ENCODE data around the gene RAP1GDS1.
A peak's percentile ranks its signal among the peaks of the same experiment; 100 is the strongest.
"Not testable (repeated sequence)": the region's sequence is repeated elsewhere in the genome, so short reads cannot be mapped to it uniquely, and the experiment has no call there.

The RAP1GDS1 gene

GRCh38 chr4:98446499-98447375 lies 185.6 kb downstream of the RAP1GDS1 start:
- no peak for DNase-seq

DNA sequence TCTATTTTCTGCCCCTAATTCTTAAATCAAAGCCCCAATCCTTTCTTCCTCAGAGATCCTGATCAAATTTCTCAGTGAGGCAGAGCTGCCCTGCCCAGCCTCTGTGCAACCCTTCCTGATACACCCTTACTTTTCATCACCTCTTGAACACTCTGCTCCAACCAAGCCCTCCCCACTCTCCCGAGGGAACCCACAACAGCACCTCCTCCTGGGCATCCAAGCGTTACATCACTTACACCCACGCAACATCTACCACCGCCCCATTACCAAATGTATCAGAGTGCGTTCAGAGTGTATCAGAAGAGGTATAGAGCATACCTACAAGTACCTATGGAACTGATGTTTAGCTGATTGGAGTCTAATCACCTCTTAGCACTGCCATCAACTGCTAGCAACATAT lies 186.5 kb downstream of the RAP1GDS1 start:
- DNase-seq = peak; percentile 62 to 69

DNA sequence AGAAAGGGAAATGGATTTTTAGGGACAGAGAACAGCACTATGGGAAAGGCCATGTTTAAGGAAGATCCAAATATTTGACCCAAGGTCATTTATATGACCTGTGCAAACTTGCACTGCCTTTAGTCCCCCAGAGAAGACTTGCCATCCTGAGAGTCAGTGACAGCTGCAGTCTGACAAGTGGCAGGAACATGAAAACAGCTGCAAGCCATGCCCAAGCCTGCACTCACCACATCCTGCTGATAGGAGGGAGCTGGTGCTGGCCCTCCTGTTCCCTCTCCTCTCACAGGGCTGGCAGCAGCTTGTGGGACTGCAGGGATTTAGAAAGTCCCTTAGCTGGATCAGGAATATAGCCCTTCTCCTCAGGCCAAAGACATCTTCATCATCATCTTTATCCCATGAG lies 187.7 kb downstream of the RAP1GDS1 start:
- DNase-seq = no peak

DNA sequence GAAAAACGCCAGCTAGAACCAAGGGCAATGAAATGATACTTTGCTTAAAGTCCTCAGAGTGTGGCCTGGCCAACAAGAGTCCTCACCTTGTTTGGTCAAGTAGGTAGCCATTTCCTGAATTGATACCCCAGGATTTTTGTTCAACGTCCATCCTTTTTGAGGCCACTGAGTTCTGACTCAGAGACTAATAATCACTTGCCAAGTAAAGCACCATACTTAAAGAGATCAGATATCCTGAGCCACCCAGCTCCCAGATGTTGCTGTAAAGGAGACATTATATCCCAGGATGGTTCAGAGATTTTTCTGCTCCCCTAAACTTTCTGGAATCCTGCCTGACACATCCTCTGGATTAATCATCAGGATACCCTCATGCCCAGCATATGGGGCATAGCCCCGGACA lies 190.9 kb downstream of the RAP1GDS1 start:
- no peak for DNase-seq

DNA sequence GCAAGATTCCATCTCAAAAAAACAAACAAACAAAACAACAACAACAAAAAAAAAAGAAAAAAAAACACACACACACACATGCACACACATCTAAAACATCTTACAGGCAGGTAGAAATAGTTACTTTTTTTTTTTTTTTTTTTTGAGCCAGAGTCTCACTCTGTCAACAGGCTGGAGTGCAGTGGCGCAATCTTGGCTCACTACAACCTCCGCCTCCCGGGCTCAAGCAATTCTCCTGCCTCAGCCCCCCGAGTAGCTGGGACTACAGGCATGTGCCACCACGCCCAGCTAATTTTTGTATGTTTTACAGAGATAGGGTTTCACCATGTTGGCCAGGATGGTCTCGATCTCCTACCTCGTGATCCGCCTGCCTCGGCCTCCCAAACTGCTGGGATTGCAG lies 196.2 kb downstream of the RAP1GDS1 start:
- DNase-seq = not testable (repeated sequence)

- DNase-seq = not testable (repeated sequence)
Observed at GRCh38 chr4:98461121-98461865, 200.1 kb downstream of the RAP1GDS1 start.

GRCh38 chr4:98462487-98462886 lies 201.3 kb downstream of the RAP1GDS1 start:
- DNase-seq = no peak

- DNase-seq = no peak
Observed at GRCh38 chr4:98466868-98467599, 205.8 kb downstream of the RAP1GDS1 start.

DNA sequence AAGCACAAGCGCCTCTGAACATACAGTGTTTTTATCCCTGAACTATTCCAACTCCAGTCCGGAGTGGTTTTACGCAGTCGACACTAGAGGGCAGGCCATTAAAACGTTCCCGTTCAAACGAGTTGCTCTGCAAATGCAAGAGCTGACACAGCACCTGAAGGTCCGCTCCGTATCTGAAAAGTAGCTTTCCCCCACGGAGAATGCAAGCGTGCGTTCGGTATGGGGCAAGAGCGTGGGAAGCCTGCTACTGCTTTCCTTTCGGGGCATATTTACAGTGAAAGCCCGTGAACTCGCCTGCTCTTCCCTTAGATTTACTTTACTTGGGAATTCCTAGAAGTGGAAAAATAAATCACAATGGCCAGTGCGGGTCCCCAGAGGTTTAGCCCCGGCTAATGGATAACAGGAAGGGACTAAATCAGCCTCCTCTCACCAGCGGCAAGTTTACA lies 206.5 kb downstream of the RAP1GDS1 start:
- DNase-seq = peak in 1 of 2 experiments; percentile 30

- no peak for DNase-seq
Observed at GRCh38 chr4:98468709-98469108, 207.5 kb downstream of the RAP1GDS1 start.

DNA sequence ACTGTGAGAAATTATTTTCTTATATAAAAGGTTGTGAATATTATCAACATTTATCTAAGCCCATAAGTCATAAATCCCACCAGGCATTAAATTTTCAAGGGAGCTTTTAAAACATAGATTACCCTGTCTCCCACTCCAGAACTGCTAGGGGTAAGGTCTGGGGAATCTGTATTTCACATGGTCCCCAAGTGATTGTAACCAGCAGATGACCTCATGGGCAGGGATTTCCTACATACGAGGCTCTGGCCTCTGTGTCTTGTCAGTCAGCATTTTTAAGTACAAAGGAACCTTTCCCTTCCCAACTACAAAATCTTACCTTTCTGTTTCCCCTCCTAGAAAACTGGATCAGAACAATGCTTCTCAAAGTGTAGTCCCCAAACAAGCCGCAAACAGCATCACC lies 208.6 kb downstream of the RAP1GDS1 start:
- no peak for DNase-seq

DNA sequence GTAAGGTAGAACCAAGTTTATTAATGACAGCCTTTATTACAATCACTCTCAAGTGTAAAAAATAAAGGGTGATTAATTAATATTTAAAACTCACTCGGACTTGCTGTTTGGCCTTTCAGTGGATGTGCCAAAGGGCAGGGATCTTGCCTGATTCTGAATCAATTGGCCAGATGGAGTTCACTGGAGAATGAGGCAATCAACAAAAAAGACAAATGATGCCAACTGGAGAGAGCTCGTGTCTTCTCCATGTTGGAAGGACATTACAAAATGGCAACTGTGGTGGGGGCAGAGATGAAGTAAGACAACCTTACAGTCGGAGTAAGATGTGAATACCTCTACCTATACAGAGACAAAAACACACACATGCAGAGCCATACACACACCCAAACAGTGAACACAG lies 209.2 kb downstream of the RAP1GDS1 start:
- DNase-seq = no peak

GRCh38 chr4:98470831-98471230 lies 209.6 kb downstream of the RAP1GDS1 start:
- DNase-seq = no peak

DNA sequence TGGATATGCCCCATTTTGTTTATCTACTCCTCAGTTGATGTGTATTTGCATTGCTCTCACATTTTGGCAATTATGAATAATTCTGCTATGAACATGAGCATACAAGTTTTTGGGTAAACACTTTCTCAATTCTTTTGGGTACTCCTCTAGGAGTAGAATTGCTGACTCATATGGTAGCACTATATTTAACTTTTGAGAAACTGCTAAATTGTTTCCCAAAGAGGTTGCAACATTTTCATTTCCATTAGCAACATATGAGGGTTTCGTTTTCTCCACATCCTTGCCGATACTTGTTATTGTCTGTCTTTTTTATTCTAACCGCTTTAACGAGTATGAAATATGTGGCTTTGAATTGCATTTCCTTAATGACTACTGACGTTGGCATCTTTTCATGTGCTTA lies 211.9 kb downstream of the RAP1GDS1 start:
- no peak for DNase-seq

DNA sequence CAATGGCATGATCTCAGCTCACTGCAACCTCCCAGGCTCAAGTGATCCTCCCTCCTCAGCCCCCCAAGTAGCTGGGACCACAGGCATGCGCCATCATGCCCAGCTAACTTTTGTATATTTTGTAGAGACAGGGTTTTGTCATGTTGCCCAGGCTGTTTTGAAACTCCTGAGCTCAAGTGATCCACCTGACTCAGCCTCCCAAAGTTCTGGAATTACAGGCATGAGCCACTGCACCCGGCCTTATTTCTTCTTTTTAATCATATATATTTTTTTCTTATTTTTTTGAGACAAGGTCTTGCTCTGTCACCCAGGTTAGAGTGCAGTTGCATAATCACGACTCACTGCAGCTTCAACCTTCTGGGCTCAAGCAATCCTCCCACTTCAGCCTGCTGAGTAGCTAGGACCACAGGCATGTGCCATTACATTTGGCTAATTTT lies 213.2 kb downstream of the RAP1GDS1 start:
- no peak for DNase-seq

DNA sequence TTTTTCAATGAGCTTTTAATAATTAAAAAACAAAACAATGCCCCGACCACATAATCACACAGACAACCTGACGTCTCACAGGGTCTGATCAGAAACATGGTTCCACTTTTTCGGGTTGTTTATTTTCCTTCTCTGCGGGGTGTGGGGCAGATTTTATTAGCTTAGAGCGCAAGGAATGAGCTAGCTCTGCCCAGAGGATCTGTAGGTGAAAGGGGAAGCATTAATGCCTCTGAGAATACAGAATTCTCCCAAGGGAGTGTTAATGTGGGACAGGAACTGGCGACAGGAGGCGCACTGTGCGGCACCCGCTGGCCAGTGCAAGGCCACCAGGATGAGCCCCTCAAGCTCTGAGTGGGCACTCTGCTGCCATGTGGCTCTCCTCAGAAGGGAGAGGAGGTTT lies 215.7 kb downstream of the RAP1GDS1 start:
- DNase-seq = no peak

DNA sequence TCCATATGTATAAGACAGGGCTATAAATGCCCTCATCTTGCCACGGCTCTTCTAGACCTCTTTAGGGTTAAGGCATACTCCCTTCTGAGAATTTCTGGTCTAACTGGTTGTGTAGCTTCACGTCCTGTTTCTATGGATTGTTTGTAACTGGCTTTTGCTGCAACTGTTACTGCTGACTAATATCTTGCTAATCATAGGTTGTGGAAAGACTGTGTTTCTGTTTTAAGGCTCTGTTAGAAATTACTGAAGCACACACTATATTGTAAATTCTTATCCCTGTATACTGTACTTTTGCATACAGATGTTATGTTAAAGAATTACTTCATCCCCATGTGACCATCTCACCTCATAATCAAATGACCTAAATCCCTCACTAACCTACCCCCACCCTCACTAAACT lies 218.4 kb downstream of the RAP1GDS1 start:
- not testable (repeated sequence) for DNase-seq

DNA sequence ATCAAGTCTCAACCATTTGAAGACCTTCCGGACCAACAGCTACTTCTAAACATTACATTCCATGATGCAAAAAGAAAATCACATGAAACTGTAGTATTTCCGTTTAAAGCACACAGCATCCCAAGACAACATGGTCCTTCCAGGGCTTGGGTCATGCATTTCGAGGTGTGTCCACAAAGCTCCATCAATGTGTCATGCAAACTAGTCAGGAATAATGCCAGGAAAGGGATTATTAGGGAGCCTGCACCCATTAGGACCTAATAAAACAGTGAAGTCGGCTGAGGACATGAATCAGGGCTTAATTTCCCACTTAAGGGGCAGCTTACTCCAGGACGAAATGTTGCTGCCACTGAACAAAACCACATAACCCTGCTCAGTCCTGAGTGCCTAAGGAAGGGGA lies 219.4 kb downstream of the RAP1GDS1 start:
- no peak for DNase-seq

GRCh38 chr4:98481167-98481566 lies 220.0 kb downstream of the RAP1GDS1 start:
- no peak for DNase-seq

DNA sequence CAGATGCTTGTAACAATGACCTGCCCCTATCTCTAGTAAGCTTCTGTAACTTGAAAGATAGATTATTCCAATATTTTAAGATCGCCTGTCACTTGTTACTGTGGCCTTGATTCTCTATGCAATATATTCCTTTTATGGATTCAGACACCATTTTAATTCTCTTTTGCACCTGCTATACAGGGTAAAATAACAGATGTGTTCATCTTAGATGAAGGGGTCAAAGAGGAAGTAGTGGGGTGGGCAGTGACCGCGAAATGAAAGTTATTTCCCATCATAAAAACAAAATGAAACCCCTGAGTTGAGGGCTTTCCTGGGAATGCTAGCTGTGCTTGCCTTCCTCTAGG lies 221.3 kb downstream of the RAP1GDS1 start:
- no peak for DNase-seq

DNA sequence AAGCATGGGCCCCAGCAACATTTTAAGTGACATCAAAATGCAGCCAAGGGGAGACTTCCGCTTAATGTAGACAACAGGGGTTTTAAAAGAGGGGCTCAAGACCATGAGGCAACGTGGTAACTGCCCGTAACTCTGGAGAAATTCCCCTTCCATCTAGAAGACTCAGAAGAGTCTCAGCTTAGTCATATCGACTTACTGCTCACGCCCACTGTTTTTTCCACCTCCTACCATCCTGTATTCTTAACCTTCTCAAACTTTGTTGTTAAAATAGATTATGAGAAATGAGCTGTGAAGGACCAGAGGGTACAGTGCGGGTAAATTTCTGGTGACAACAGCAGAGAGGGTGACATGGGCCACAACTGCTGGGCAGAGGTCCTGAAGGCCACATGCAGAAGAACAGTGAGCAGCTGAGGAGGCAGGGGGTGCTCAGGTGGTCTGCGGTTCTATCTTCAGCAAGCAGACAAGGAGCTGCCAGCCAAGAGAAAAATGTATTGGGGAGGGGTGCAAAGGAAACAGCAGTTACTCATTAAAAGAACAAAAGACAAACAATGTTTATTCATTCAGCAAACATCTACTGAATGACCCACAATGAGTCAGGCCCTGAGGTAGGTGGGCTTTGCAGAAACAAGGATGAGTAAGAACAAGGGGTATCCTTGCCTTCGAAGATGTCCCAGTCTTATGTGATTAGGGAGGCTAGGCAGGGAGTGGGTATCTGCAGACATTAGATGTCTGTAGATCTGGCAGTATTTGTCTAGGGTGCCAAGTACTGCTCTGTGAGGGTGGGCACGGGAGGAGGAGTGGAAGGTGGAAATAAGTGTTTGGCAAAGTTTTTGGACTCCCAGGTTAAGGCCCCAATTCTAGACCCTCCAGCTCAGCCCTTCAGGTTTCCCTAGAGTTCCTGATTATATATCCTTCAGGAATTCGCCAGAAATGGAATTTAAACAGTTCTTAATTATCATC lies 221.9 kb downstream of the RAP1GDS1 start:
- DNase-seq = no peak

GRCh38 chr4:98484031-98484430 lies 222.8 kb downstream of the RAP1GDS1 start:
- no peak for DNase-seq

Data from NCI-H187 (cell line).